Caco-2 (cell line): ENCODE measurements around the gene SNCB. TPM values are rescaled to one million over a fixed set of nuclear protein-coding genes. Genes with fewer than 3 reads are reported as not detected.

Experiments used
- BruUV-seq: library from RNA; stranded (reverse); fragments of 400-500 nt; replicated peaks from 2 replicates; lab custom pipeline; 2021; lab: Mats Ljungman, UMichigan
- CTCF ChIA-PET: fragments of 300-600 bp; sonication (Branson Sonifier 250); formaldehyde crosslinking; loops from one replicate; lab custom pipeline; 2022; ENCODE audit warnings: antibody characterized with exemption; lab: Charles Lee
- POLR2A ChIA-PET: fragments of 300-600 bp; sonication (Branson Sonifier 250); formaldehyde crosslinking; loops from one replicate; lab custom pipeline; 2022; ENCODE audit warnings: antibody characterized with exemption; lab: Charles Lee
- DNase-seq, 2 experiments: peaks; one replicate each; pipeline versions ENCODE4 v3.0.0 to v3.0.0-alpha.2; 2020 to 2022
- H3K27me3 ChIP-seq: replicated peaks from 2 replicates; pipeline ENCODE4 v1.6.0; 2011; ENCODE audit warnings: low read length; ENCODE audit not compliant: control insufficient read depth, insufficient read depth
- H3K36me3 ChIP-seq: 2 replicates; pipeline ENCODE4 v1.5.1; 2011; ENCODE audit warnings: low read length; ENCODE audit not compliant: control insufficient read depth, insufficient read depth
- H3K4me1 ChIP-seq: fragments of 250-450 bp; sonication (Bioruptor Pico); 2 replicates; pipeline ENCODE4 v1.5.1; 2020; ENCODE audit warnings: mild to moderate bottlenecking
- H3K4me3 ChIP-seq: 2 replicates; pipeline ENCODE4 v1.5.1; 2011; ENCODE audit warnings: low read depth, mild to moderate bottlenecking, control low read depth, low read length
- H3K9me3 ChIP-seq: fragments of 250-450 bp; sonication (Bioruptor Pico); 2 replicates; pipeline ENCODE4 v1.5.1; 2020; ENCODE audit warnings: mild to moderate bottlenecking, moderate library complexity
- H3K27ac Mint-ChIP-seq: one replicate; pipeline ENCODE4 v1.8.0; 2022; ENCODE audit warnings: mixed read lengths; ENCODE audit not compliant: unreplicated experiment
- H3K27me3 Mint-ChIP-seq: one replicate; pipeline ENCODE4 v1.8.0; 2022; ENCODE audit warnings: mixed read lengths; ENCODE audit not compliant: insufficient read depth, unreplicated experiment
- H3K36me3 Mint-ChIP-seq: one replicate; pipeline ENCODE4 v1.8.0; 2022; ENCODE audit warnings: mild to moderate bottlenecking, mixed read lengths; ENCODE audit not compliant: insufficient read depth, unreplicated experiment
- H3K4me1 Mint-ChIP-seq: one replicate; pipeline ENCODE4 v1.8.0; 2022; ENCODE audit warnings: low read depth, mixed read lengths; ENCODE audit not compliant: unreplicated experiment
- H3K4me3 Mint-ChIP-seq: one replicate; pipeline ENCODE4 v1.8.0; 2022; ENCODE audit warnings: mild to moderate bottlenecking, moderate library complexity, mixed read lengths; ENCODE audit not compliant: unreplicated experiment
- H3K9me3 Mint-ChIP-seq: one replicate; pipeline ENCODE4 v1.8.0; 2022; ENCODE audit warnings: mixed read lengths; ENCODE audit not compliant: unreplicated experiment
- intact Hi-C: fragments of 100-400 bp; cut with micrococcal nuclease; formaldehyde crosslinking; loops from one replicate; pipeline ENCODE4 v1.10.0; 2022; ENCODE audit not compliant: unreplicated experiment
- total RNA-seq: library from RNA; stranded (reverse); gene quantifications from 2 replicates; pipeline ENCODE4 v1.2.3, GENCODE V29; 2022
- TF ChIP-seq, protein P1 (sequence below), 2 experiments: fragments of 200-600 bp in 1 of 2; IDR thresholded peaks; 1 replicate in 1 of 2; 2 replicates in 1 of 2; pipeline versions ENCODE4 v1.5.1 to v1.8.0; 2011 to 2022; ENCODE audit warnings: antibody characterized with exemption in 1 of 2, control low read depth in 1 of 2, inconsistent platforms in 1 of 2, low read depth in 1 of 2, low read length in 1 of 2, mild to moderate bottlenecking in 1 of 2, moderate library complexity in 1 of 2; ENCODE audit not compliant: insufficient read depth in 1 of 2, severe bottlenecking in 1 of 2, unreplicated experiment in 1 of 2

SNCB gene
- total RNA-seq, 1 experiment from 2014 or later = not detected

GRCh38 chr5:176575488-176576422 lies 54.6 kb downstream of the SNCB start:
- CTCF ChIA-PET = no interaction called here
- Mint-ChIP-seq H3K27me3 (peaks cover 9% of the 10 kb centered on the region), H3K4me1 (peaks cover 6% of the 10 kb centered on the region), H3K36me3 (no peaks in the 10 kb centered on the region), H3K4me3 (no peak overlapping the region), H3K9me3 (no peaks in the 10 kb centered on the region), H3K27ac (no peak overlapping the region)
- DNase-seq = no peak
- H3K4me3 ChIP-seq = no peak overlapping the region
- H3K27me3 ChIP-seq = no peaks in the 10 kb centered on the region
- no TSS peak for BruUV-seq
- TF ChIP-seq, protein P1, sequence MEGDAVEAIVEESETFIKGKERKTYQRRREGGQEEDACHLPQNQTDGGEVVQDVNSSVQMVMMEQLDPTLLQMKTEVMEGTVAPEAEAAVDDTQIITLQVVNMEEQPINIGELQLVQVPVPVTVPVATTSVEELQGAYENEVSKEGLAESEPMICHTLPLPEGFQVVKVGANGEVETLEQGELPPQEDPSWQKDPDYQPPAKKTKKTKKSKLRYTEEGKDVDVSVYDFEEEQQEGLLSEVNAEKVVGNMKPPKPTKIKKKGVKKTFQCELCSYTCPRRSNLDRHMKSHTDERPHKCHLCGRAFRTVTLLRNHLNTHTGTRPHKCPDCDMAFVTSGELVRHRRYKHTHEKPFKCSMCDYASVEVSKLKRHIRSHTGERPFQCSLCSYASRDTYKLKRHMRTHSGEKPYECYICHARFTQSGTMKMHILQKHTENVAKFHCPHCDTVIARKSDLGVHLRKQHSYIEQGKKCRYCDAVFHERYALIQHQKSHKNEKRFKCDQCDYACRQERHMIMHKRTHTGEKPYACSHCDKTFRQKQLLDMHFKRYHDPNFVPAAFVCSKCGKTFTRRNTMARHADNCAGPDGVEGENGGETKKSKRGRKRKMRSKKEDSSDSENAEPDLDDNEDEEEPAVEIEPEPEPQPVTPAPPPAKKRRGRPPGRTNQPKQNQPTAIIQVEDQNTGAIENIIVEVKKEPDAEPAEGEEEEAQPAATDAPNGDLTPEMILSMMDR (IDR thresholded peaks at IDR 0.05; ENCODE audit: insufficient read depth in 1 of 2, low read depth in 1 of 2, low read length in 1 of 2, severe bottlenecking in 1 of 2, unreplicated experiment in 1 of 2) = no peak
- H3K4me1 ChIP-seq = no peaks in the 10 kb centered on the region
- no peaks in the 10 kb centered on the region for H3K9me3 ChIP-seq
- POLR2A ChIA-PET = no interaction called here
- intact Hi-C loops = no loop called here
- H3K36me3 ChIP-seq = no peaks in the 10 kb centered on the region

- Histone ChIP-seq H3K27me3 (no peaks in the 10 kb centered on the region), H3K4me1 (no peaks in the 10 kb centered on the region), H3K4me3 (no peak overlapping the region), H3K36me3 (no peaks in the 10 kb centered on the region), H3K9me3 (no peaks in the 10 kb centered on the region)
- ChIA-PET POLR2A (no interaction called here), CTCF (no interaction called here)
- BruUV-seq = no TSS peak
- no peaks in the 10 kb centered on the region for H3K9me3 Mint-ChIP-seq
- TF ChIP-seq, protein P1 (IDR thresholded peaks at IDR 0.05; ENCODE audit: insufficient read depth in 1 of 2, low read depth in 1 of 2, low read length in 1 of 2, severe bottlenecking in 1 of 2, unreplicated experiment in 1 of 2) = no peak
- intact Hi-C loops = no loop called here
- peaks cover 8% of the 10 kb centered on the region for H3K27me3 Mint-ChIP-seq
- H3K4me1 Mint-ChIP-seq = peaks cover 6% of the 10 kb centered on the region
- H3K4me3 Mint-ChIP-seq = no peak overlapping the region
- no peak for DNase-seq
- no peaks in the 10 kb centered on the region for H3K36me3 Mint-ChIP-seq
- no peak overlapping the region for H3K27ac Mint-ChIP-seq
Observed at GRCh38 chr5:176575066-176575465, 55.3 kb downstream of the SNCB start.

GRCh38 chr5:176574297-176574591 lies 56.1 kb downstream of the SNCB start:
- no peaks in the 10 kb centered on the region for H3K9me3 Mint-ChIP-seq
- ChIA-PET POLR2A (no interaction called here), CTCF (no interaction called here)
- no peak overlapping the region for H3K27ac Mint-ChIP-seq
- no peak for DNase-seq
- intact Hi-C loops = loop anchor here (1.0 kb wide), 1 partner anchor 45 kb away; no protein-coding TSS in a partner anchor
- peaks cover 6% of the 10 kb centered on the region for H3K4me1 Mint-ChIP-seq
- no peaks in the 10 kb centered on the region for H3K36me3 ChIP-seq
- no peak overlapping the region for H3K4me3 Mint-ChIP-seq
- H3K36me3 Mint-ChIP-seq = no peaks in the 10 kb centered on the region
- H3K9me3 ChIP-seq = no peaks in the 10 kb centered on the region
- BruUV-seq = no TSS peak
- no peaks in the 10 kb centered on the region for H3K27me3 ChIP-seq
- H3K27me3 Mint-ChIP-seq = peaks cover 3% of the 10 kb centered on the region
- no peaks in the 10 kb centered on the region for H3K4me1 ChIP-seq
- H3K4me3 ChIP-seq = no peak overlapping the region
- TF ChIP-seq, protein P1 (IDR thresholded peaks at IDR 0.05; ENCODE audit: insufficient read depth in 1 of 2, low read depth in 1 of 2, low read length in 1 of 2, severe bottlenecking in 1 of 2, unreplicated experiment in 1 of 2) = no peak
